Activated B cell treated with CpG ODN at 0.5 μM for 24 hours (primary cell): ENCODE data around the gene ZNF384. TPM values are rescaled to one million over a fixed set of nuclear protein-coding genes. Genes with fewer than 3 reads are reported as not detected.

Experiments
- ATAC-seq: fragments of 200-7000 bp; cut with Tn5 transposase; one replicate; pipeline ENCODE4 v1.10.0; 2021; ENCODE audit warnings: low read depth, mild to moderate bottlenecking, moderate library complexity
- CTCF ChIA-PET: fragments of 350-600 bp; sonication (Branson Sonifier 250); formaldehyde crosslinking; loops from one replicate; lab custom pipeline; 2021; ENCODE audit warnings: antibody characterized with exemption; lab: Charles Lee
- POLR2A ChIA-PET: fragments of 350-600 bp; sonication (Branson Sonifier 250); formaldehyde crosslinking; loops from one replicate; lab custom pipeline; 2021; ENCODE audit warnings: antibody characterized with exemption; lab: Charles Lee
- DNase-seq: peaks from one replicate; pipeline ENCODE4 v3.0.0; 2022
- H3K27ac Mint-ChIP-seq: one replicate; pipeline ENCODE4 v1.8.0; 2020; ENCODE audit warnings: mixed read lengths
- H3K27me3 Mint-ChIP-seq: one replicate; pipeline ENCODE4 v1.8.0; 2021; ENCODE audit warnings: mixed read lengths
- H3K36me3 Mint-ChIP-seq: one replicate; pipeline ENCODE4 v1.8.0; 2021; ENCODE audit warnings: low read depth, mixed read lengths
- H3K4me1 Mint-ChIP-seq: one replicate; pipeline ENCODE4 v1.8.0; 2021; ENCODE audit warnings: mixed read lengths
- H3K4me3 Mint-ChIP-seq: one replicate; pipeline ENCODE4 v1.8.0; 2020; ENCODE audit warnings: mild to moderate bottlenecking, mixed read lengths
- H3K9me3 Mint-ChIP-seq: one replicate; pipeline ENCODE4 v1.8.0; 2020; ENCODE audit warnings: mixed read lengths
- CTCF ChIP-seq: fragments of 200-600 bp; IDR thresholded peaks from one replicate; pipeline ENCODE4 v1.8.0; 2022; ENCODE audit warnings: antibody characterized with exemption, mild to moderate bottlenecking
- intact Hi-C: fragments of 100-400 bp; cut with micrococcal nuclease; formaldehyde crosslinking; loops from one replicate; pipeline ENCODE4 v1.15.1; 2024
- total RNA-seq: library from RNA; stranded (reverse); gene quantifications from 2 replicates; pipeline ENCODE4 v1.2.3, GENCODE V29; 2022

The ZNF384 gene
- total RNA-seq, 1 donor from 2014 or later: 98.6 TPM

GRCh38 chr12:6662602-6662905 lies 26.6 kb downstream of the ZNF384 start:
- Mint-ChIP-seq H3K9me3 (no peaks in the 10 kb centered on the region), H3K27ac (peak overlapping the region; percentile 95), H3K27me3 (no peaks in the 10 kb centered on the region), H3K4me3 (peak overlapping the region; percentile 97), H3K4me1 (peaks cover 27% of the 10 kb centered on the region), H3K36me3 (peaks cover 30% of the 10 kb centered on the region)
- intact Hi-C loops: loop anchor here (2.0 kb wide), 1 partner anchor 18 kb away; no protein-coding TSS in a partner anchor
- ATAC-seq: peak; percentile 56
- ChIA-PET CTCF (no interaction called here), POLR2A (no interaction called here)
- TF ChIP-seq CTCF: no peak
- DNase-seq: no peak

GRCh38 chr12:6653987-6654386 lies 35.2 kb downstream of the ZNF384 start:
- peaks cover 10% of the 10 kb centered on the region for H3K4me1 Mint-ChIP-seq
- no peaks in the 10 kb centered on the region for H3K9me3 Mint-ChIP-seq
- no peaks in the 10 kb centered on the region for H3K27me3 Mint-ChIP-seq
- H3K36me3 Mint-ChIP-seq: peaks cover 75% of the 10 kb centered on the region
- ChIA-PET CTCF (no interaction called here), POLR2A (interaction anchor here (0.7 kb wide), 1 partner anchor 435 kb away, joined by 4 read pairs; no protein-coding TSS in a partner anchor)
- H3K4me3 Mint-ChIP-seq: no peak overlapping the region
- DNase-seq: no peak
- ATAC-seq: no peak
- H3K27ac Mint-ChIP-seq: no peak overlapping the region
- no peak for TF ChIP-seq CTCF
- intact Hi-C loops: no loop called here

GRCh38 chr12:6653342-6653741 lies 35.8 kb downstream of the ZNF384 start:
- H3K4me3 Mint-ChIP-seq: no peak overlapping the region
- CTCF ChIA-PET: no interaction called here
- no peak for ATAC-seq
- DNase-seq: no peak
- TF ChIP-seq CTCF: no peak
- peaks cover 68% of the 10 kb centered on the region for H3K36me3 Mint-ChIP-seq
- peaks cover 6% of the 10 kb centered on the region for H3K4me1 Mint-ChIP-seq
- POLR2A ChIA-PET: no interaction called here
- H3K27ac Mint-ChIP-seq: no peak overlapping the region
- H3K9me3 Mint-ChIP-seq: no peaks in the 10 kb centered on the region
- intact Hi-C loops: no loop called here
- H3K27me3 Mint-ChIP-seq: no peaks in the 10 kb centered on the region

GRCh38 chr12:6652391-6652790 lies 36.8 kb downstream of the ZNF384 start:
- H3K4me1 Mint-ChIP-seq: peaks cover 4% of the 10 kb centered on the region
- H3K4me3 Mint-ChIP-seq: no peak overlapping the region
- DNase-seq (no peak), ATAC-seq (no peak)
- no peak overlapping the region for H3K27ac Mint-ChIP-seq
- POLR2A ChIA-PET: interaction anchor here (0.6 kb wide), 1 partner anchor 25 kb away, joined by 4 read pairs; no protein-coding TSS in a partner anchor
- CTCF ChIA-PET: no interaction called here
- intact Hi-C loops: no loop called here
- H3K27me3 Mint-ChIP-seq: no peaks in the 10 kb centered on the region
- no peak for TF ChIP-seq CTCF
- no peaks in the 10 kb centered on the region for H3K9me3 Mint-ChIP-seq
- peaks cover 66% of the 10 kb centered on the region for H3K36me3 Mint-ChIP-seq

GRCh38 chr12:6650832-6651231 lies 38.3 kb downstream of the ZNF384 start:
- intact Hi-C loops: no loop called here
- peaks cover 55% of the 10 kb centered on the region for H3K36me3 Mint-ChIP-seq

More at GRCh38 chr12:6650832-6651231, 38.3 kb downstream of the ZNF384 start:
- Mint-ChIP-seq H3K27ac (no peak overlapping the region), H3K4me1 (peaks cover 11% of the 10 kb centered on the region), H3K4me3 (no peak overlapping the region), H3K9me3 (no peaks in the 10 kb centered on the region), H3K27me3 (no peaks in the 10 kb centered on the region)
- TF ChIP-seq CTCF: no peak
- DNase-seq (no peak), ATAC-seq (no peak)
- ChIA-PET CTCF (no interaction called here), POLR2A (no interaction called here)
